HCT116 (cell line): ENCODE measurements around the gene GRIA2. TPM values are rescaled to one million over a fixed set of nuclear protein-coding genes. Genes with fewer than 3 reads are reported as not detected.

ENCODE experiments used
- ATAC-seq: fragments of 200-7000 bp; cut with Tn5 transposase; 2 replicates; pipeline ENCODE4 v1.9.1; 2020; ENCODE audit warnings: mild to moderate bottlenecking, moderate library complexity
- BruUV-seq: library from RNA; stranded (reverse); fragments of 400-500 nt; replicated peaks from 2 replicates; lab custom pipeline; 2021; lab: Mats Ljungman, UMichigan
- CTCF ChIA-PET: fragments of 300-600 bp; sonication (Branson Sonifier 250); formaldehyde crosslinking; loops from one replicate; lab custom pipeline; 2021; ENCODE audit warnings: antibody characterized with exemption; lab: Charles Lee
- POLR2A ChIA-PET: fragments of 300-600, 350-600 bp; sonication (Branson Sonifier 250); formaldehyde crosslinking; loops from one replicate; lab custom pipeline; 2021; ENCODE audit warnings: antibody characterized with exemption; lab: Charles Lee
- RAD21 ChIA-PET, 2 experiments: fragments of 300-600 bp; sonication (Branson Sonifier 250); formaldehyde crosslinking; loops; one replicate each; lab custom pipeline; 2023; ENCODE audit warnings: low total read pairs in 2 of 2; ENCODE audit not compliant: uncharacterized antibody in 2 of 2, unreplicated experiment in 2 of 2, low non-redundant PET in 1 of 2; lab: Charles Lee
- DNase-seq: peaks from one replicate; pipeline ENCODE4 v3.0.0-alpha.2; 2010; ENCODE audit warnings: low read depth, low spot score
- H2AFZ ChIP-seq: fragments of 200-600 bp; shearing (Covaris generic), sonication (generic); 2 replicates; pipeline ENCODE4 v1.6.1; 2017; ENCODE audit warnings: low read depth, mixed run types, mixed read lengths, antibody characterized with exemption, low read length; ENCODE audit not compliant: poor library complexity, severe bottlenecking
- H3K27ac ChIP-seq: 2 replicates; pipeline ENCODE4 v1.5.1; 2012; ENCODE audit warnings: low read depth, low read length
- H3K27me3 ChIP-seq: fragments of 200-600 bp; sonication (generic); 2 replicates; pipeline ENCODE4 v1.6.1; 2016; ENCODE audit warnings: mixed run types, low read length, mixed read lengths; ENCODE audit not compliant: insufficient read depth
- H3K36me3 ChIP-seq, 2 experiments: fragments of 200-500 bp in 1 of 2; fragments of 200-600 bp in 1 of 2; sonication (Bioruptor generic) in 1 of 2; sonication (generic) in 1 of 2; 2 replicates each; pipeline versions ENCODE4 v1.5.1 to v1.6.1; 2014 to 2016; ENCODE audit warnings: low read length in 2 of 2, inconsistent platforms in 1 of 2, mixed read lengths in 1 of 2, mixed run types in 1 of 2; ENCODE audit not compliant: insufficient read depth in 2 of 2, control insufficient read depth in 1 of 2
- H3K4me1 ChIP-seq, 2 experiments: fragments of 200-600 bp in 1 of 2; sonication (generic) in 1 of 2; 2 replicates each; pipeline versions ENCODE4 v1.5.1 to v1.6.1; 2012 to 2017; ENCODE audit warnings: low read length in 2 of 2, inconsistent platforms in 1 of 2, mild to moderate bottlenecking in 1 of 2, mixed read lengths in 1 of 2, mixed run types in 1 of 2, moderate library complexity in 1 of 2; ENCODE audit not compliant: insufficient read depth in 2 of 2, control insufficient read depth in 1 of 2
- H3K4me2 ChIP-seq: fragments of 200-600 bp; sonication (generic); 2 replicates; pipeline ENCODE4 v1.6.1; 2017; ENCODE audit warnings: mixed run types, low read length, mixed read lengths
- H3K4me3 ChIP-seq, 2 experiments: fragments of 200-600 bp in 1 of 2; sonication (generic) in 1 of 2; replicated peaks in 1 of 2; 2 replicates each; pipeline ENCODE4 v1.5.1; 2011 to 2016; ENCODE audit warnings: low read length in 2 of 2, control low read depth in 1 of 2, low read depth in 1 of 2, mild to moderate bottlenecking in 1 of 2, mixed read lengths in 1 of 2, mixed run types in 1 of 2
- H3K79me2 ChIP-seq: fragments of 200-600 bp; sonication (generic); 2 replicates; pipeline ENCODE4 v1.6.1; 2017; ENCODE audit warnings: mild to moderate bottlenecking, mixed run types, low read length, moderate library complexity, mixed read lengths; ENCODE audit not compliant: insufficient read depth
- H3K9ac ChIP-seq: fragments of 200-600 bp; sonication (generic); 2 replicates; pipeline ENCODE4 v1.6.1; 2016; ENCODE audit warnings: low read length, mixed read lengths
- H3K9me2 ChIP-seq: fragments of 200-600 bp; sonication (generic), shearing (Covaris generic); 2 replicates; pipeline ENCODE4 v1.6.1; 2017; ENCODE audit warnings: mixed run types, mild to moderate bottlenecking, moderate library complexity; ENCODE audit not compliant: insufficient read depth
- H3K9me3 ChIP-seq, 2 experiments: fragments of 200-500 bp in 1 of 2; fragments of 200-600 bp in 1 of 2; sonication (Bioruptor generic) in 1 of 2; sonication (generic) in 1 of 2; 2 replicates each; pipeline ENCODE4 v1.6.1; 2014 to 2017; ENCODE audit warnings: low read length in 2 of 2, mixed read lengths in 2 of 2, inconsistent platforms in 1 of 2, low read depth in 1 of 2, mild to moderate bottlenecking in 1 of 2, mixed run types in 1 of 2, moderate library complexity in 1 of 2; ENCODE audit not compliant: control insufficient read depth in 1 of 2, insufficient read depth in 1 of 2
- H4K20me1 ChIP-seq: fragments of 200-600 bp; sonication (generic), shearing (Covaris generic); 2 replicates; pipeline ENCODE4 v1.6.1; 2017; ENCODE audit warnings: mixed run types, mild to moderate bottlenecking, moderate library complexity; ENCODE audit not compliant: insufficient read depth
- CBX3 ChIP-seq: IDR thresholded peaks from 2 replicates; pipeline ENCODE4 v1.6.1; 2012; ENCODE audit warnings: low read depth
- EZH2 ChIP-seq: fragments of 200-600 bp; sonication (generic); IDR thresholded peaks from 2 replicates; pipeline ENCODE4 v1.6.1; 2017; ENCODE audit warnings: antibody characterized with exemption, mixed run types
- EZH2phosphoT487 ChIP-seq: fragments of 200-600 bp; IDR thresholded peaks from 2 replicates; pipeline ENCODE4 v1.6.1; 2018; ENCODE audit warnings: antibody characterized with exemption, borderline replicate concordance
- FOSL1 ChIP-seq: IDR thresholded peaks from 2 replicates; pipeline ENCODE4 v1.6.1; 2012; ENCODE audit warnings: low read depth
- JUND ChIP-seq: IDR thresholded peaks from 2 replicates; pipeline ENCODE4 v1.6.1; 2012
- POLR2A ChIP-seq: IDR thresholded peaks from 2 replicates; pipeline ENCODE4 v1.7.0; 2011; ENCODE audit warnings: borderline replicate concordance; ENCODE audit not compliant: insufficient read depth, insufficient read length; ENCODE audit errors: extremely low read depth
- POLR2AphosphoS5 ChIP-seq: IDR thresholded peaks from 2 replicates; pipeline ENCODE4 v1.6.1; 2011; ENCODE audit warnings: mild to moderate bottlenecking, low read depth, low read length, moderate library complexity
- RAD21 ChIP-seq: IDR thresholded peaks from 2 replicates; pipeline ENCODE4 v1.6.1; 2012; ENCODE audit warnings: low read depth, mild to moderate bottlenecking
- SIN3A ChIP-seq: IDR thresholded peaks from 2 replicates; pipeline ENCODE4 v1.6.1; 2012; ENCODE audit warnings: low read depth
- SP1 ChIP-seq: IDR thresholded peaks from 2 replicates; pipeline ENCODE4 v1.6.1; 2012; ENCODE audit warnings: low read depth
- SRF ChIP-seq: IDR thresholded peaks from 2 replicates; pipeline ENCODE4 v1.6.1; 2012; ENCODE audit warnings: low read depth
- YY1 ChIP-seq: IDR thresholded peaks from 2 replicates; pipeline ENCODE4 v1.6.1; 2011; ENCODE audit warnings: low read length, low read depth, moderate library complexity, mild to moderate bottlenecking; ENCODE audit not compliant: insufficient replicate concordance; ENCODE audit errors: extremely low read depth
- ZFX ChIP-seq: fragments of 450-650 bp; IDR thresholded peaks from 2 replicates; pipeline ENCODE4 v1.6.1; 2017
- ZNF274 ChIP-seq: fragments of 200-500 bp; sonication (Bioruptor generic); IDR thresholded peaks from 2 replicates; pipeline ENCODE4 v1.6.1; 2014; ENCODE audit warnings: mild to moderate bottlenecking, low read depth, low read length, inconsistent platforms
- intact Hi-C: fragments of 100-400 bp; cut with micrococcal nuclease; formaldehyde crosslinking; loops from 2 replicates; pipeline ENCODE4 v1.10.0; 2022
- total RNA-seq: library from RNA; stranded (reverse); gene quantifications from one replicate; pipeline ENCODE4 v1.2.1, GENCODE V29; 2021; ENCODE audit not compliant: unreplicated experiment
- TF ChIP-seq, protein P1 (sequence below), 3 experiments: fragments of 200-600 bp in 1 of 3; sonication (generic) in 1 of 3; IDR thresholded peaks in 2 of 3; conservative IDR thresholded peaks in 1 of 3; 2 replicates each; pipeline ENCODE4 v1.5.1; 2012 to 2017; ENCODE audit warnings: low read depth in 2 of 3, low read length in 2 of 3, antibody characterized with exemption in 1 of 3, borderline replicate concordance in 1 of 3, control low read depth in 1 of 3, mild to moderate bottlenecking in 1 of 3, mixed read lengths in 1 of 3, mixed run types in 1 of 3, moderate library complexity in 1 of 3; ENCODE audit not compliant: insufficient read depth in 1 of 3
- TF ChIP-seq, protein P2 (sequence below): IDR thresholded peaks from 2 replicates; pipeline ENCODE4 v1.6.1; 2012
- TF ChIP-seq, protein P3 (sequence below): IDR thresholded peaks from 2 replicates; pipeline ENCODE4 v1.6.1; 2012
- TF ChIP-seq, protein P4 (sequence below): IDR thresholded peaks from 2 replicates; pipeline ENCODE4 v1.6.1; 2011; ENCODE audit warnings: mild to moderate bottlenecking, low read length, moderate library complexity; ENCODE audit not compliant: insufficient replicate concordance; ENCODE audit errors: extremely low read depth
- TF ChIP-seq, protein P5 (sequence below): IDR thresholded peaks from 2 replicates; pipeline ENCODE4 v1.6.1; 2012; ENCODE audit warnings: low read depth

Gene GRIA2
- total RNA-seq, 1 experiment from 2014 or later: not detected

DNA sequence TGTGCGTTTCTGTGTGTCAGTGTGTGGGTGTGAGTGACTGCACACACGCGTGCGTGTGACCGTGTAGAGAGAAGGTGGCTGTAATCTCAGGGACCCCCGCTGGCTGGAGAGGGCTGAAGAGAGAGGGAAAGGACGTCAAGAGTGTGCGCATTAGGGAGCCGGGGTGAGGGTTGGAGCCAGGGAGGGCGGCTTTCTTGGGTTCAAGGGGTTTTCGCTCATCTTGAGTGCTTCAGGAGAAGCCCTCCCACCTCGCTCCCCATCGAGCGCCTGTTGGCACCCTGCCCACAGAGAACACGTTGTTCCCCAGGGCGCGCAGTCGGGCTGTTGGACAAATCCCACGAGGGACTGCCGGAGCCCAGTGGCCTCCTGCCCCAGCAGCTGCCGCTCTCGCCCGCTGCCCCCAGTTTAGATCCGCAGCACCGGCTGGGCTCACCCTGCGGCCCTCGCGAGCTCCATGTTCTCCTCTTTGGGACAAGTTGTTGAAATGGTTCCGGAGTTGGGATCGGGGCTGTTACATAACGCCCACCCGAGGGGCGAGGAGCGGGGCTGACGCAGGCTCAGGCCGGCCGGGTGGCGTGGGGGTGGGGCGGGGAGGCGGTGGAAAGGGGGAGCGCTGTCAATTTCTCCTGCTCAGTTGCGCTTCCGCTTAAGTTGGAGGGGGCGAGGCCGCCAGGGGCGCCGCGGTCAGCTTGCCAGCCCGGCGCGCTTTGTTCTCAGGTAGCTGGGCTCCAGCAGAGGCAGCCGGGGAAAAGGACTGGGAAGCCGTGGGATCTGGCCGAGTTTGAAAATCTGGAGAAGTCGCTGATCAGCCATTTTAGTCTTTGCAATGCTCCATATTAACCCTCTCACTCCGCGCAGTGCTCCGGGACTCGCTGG, 1.6 kb downstream of the GRIA2 start:
- H2AFZ ChIP-seq: no peak overlapping the region
- no peaks in the 10 kb centered on the region for H3K27me3 ChIP-seq
- no peak overlapping the region for H3K4me3 ChIP-seq
- ATAC-seq (no peak), DNase-seq (no peak)
- POLR2A ChIA-PET: no interaction called here
- no peak overlapping the region for H3K27ac ChIP-seq
- RAD21 ChIA-PET: no interaction called here
- H3K36me3 ChIP-seq: no peaks in the 10 kb centered on the region
- intact Hi-C loops: loop anchor here (10.0 kb wide), 1 partner anchor 293 kb away; no protein-coding TSS in a partner anchor
- CTCF ChIA-PET: no interaction called here
- no peak overlapping the region for H3K9ac ChIP-seq
- no peaks in the 10 kb centered on the region for H3K4me1 ChIP-seq
- no TSS peak for BruUV-seq
- no peaks in the 10 kb centered on the region for H3K79me2 ChIP-seq
- H3K9me3 ChIP-seq: no peaks in the 10 kb centered on the region
- no peak overlapping the region for H3K4me2 ChIP-seq
- no peaks in the 10 kb centered on the region for H3K9me2 ChIP-seq
- H4K20me1 ChIP-seq: no peaks in the 10 kb centered on the region
- no peak for TF ChIP-seq POLR2A
- no peak for TF ChIP-seq ZFX
- TF ChIP-seq EZH2: no peak
- TF ChIP-seq ZNF274: no peak
- no peak for TF ChIP-seq EZH2phosphoT487
- TF ChIP-seq SRF: no peak
- TF ChIP-seq, protein P1, sequence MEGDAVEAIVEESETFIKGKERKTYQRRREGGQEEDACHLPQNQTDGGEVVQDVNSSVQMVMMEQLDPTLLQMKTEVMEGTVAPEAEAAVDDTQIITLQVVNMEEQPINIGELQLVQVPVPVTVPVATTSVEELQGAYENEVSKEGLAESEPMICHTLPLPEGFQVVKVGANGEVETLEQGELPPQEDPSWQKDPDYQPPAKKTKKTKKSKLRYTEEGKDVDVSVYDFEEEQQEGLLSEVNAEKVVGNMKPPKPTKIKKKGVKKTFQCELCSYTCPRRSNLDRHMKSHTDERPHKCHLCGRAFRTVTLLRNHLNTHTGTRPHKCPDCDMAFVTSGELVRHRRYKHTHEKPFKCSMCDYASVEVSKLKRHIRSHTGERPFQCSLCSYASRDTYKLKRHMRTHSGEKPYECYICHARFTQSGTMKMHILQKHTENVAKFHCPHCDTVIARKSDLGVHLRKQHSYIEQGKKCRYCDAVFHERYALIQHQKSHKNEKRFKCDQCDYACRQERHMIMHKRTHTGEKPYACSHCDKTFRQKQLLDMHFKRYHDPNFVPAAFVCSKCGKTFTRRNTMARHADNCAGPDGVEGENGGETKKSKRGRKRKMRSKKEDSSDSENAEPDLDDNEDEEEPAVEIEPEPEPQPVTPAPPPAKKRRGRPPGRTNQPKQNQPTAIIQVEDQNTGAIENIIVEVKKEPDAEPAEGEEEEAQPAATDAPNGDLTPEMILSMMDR (IDR thresholded peaks at IDR 0.05 in 2 of 3, conservative IDR thresholded peaks at IDR 0.05 in 1 of 3; ENCODE audit: borderline replicate concordance in 1 of 3, insufficient read depth in 1 of 3, low read depth in 2 of 3, low read length in 2 of 3): no peak
- no peak for TF ChIP-seq SP1
- TF ChIP-seq YY1: no peak
- TF ChIP-seq, protein P2, sequence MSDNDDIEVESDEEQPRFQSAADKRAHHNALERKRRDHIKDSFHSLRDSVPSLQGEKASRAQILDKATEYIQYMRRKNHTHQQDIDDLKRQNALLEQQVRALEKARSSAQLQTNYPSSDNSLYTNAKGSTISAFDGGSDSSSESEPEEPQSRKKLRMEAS: no peak
- TF ChIP-seq RAD21: no peak
- TF ChIP-seq JUND: no peak
- TF ChIP-seq POLR2AphosphoS5: no peak
- TF ChIP-seq FOSL1: no peak
- no peak for TF ChIP-seq CBX3
- TF ChIP-seq, protein P3, sequence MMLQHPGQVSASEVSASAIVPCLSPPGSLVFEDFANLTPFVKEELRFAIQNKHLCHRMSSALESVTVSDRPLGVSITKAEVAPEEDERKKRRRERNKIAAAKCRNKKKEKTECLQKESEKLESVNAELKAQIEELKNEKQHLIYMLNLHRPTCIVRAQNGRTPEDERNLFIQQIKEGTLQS: no peak
- no peak for TF ChIP-seq SIN3A
- TF ChIP-seq, protein P4, sequence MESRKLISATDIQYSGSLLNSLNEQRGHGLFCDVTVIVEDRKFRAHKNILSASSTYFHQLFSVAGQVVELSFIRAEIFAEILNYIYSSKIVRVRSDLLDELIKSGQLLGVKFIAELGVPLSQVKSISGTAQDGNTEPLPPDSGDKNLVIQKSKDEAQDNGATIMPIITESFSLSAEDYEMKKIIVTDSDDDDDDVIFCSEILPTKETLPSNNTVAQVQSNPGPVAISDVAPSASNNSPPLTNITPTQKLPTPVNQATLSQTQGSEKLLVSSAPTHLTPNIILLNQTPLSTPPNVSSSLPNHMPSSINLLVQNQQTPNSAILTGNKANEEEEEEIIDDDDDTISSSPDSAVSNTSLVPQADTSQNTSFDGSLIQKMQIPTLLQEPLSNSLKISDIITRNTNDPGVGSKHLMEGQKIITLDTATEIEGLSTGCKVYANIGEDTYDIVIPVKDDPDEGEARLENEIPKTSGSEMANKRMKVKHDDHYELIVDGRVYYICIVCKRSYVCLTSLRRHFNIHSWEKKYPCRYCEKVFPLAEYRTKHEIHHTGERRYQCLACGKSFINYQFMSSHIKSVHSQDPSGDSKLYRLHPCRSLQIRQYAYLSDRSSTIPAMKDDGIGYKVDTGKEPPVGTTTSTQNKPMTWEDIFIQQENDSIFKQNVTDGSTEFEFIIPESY: no peak
- TF ChIP-seq, protein P5, sequence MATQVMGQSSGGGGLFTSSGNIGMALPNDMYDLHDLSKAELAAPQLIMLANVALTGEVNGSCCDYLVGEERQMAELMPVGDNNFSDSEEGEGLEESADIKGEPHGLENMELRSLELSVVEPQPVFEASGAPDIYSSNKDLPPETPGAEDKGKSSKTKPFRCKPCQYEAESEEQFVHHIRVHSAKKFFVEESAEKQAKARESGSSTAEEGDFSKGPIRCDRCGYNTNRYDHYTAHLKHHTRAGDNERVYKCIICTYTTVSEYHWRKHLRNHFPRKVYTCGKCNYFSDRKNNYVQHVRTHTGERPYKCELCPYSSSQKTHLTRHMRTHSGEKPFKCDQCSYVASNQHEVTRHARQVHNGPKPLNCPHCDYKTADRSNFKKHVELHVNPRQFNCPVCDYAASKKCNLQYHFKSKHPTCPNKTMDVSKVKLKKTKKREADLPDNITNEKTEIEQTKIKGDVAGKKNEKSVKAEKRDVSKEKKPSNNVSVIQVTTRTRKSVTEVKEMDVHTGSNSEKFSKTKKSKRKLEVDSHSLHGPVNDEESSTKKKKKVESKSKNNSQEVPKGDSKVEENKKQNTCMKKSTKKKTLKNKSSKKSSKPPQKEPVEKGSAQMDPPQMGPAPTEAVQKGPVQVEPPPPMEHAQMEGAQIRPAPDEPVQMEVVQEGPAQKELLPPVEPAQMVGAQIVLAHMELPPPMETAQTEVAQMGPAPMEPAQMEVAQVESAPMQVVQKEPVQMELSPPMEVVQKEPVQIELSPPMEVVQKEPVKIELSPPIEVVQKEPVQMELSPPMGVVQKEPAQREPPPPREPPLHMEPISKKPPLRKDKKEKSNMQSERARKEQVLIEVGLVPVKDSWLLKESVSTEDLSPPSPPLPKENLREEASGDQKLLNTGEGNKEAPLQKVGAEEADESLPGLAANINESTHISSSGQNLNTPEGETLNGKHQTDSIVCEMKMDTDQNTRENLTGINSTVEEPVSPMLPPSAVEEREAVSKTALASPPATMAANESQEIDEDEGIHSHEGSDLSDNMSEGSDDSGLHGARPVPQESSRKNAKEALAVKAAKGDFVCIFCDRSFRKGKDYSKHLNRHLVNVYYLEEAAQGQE: no peak
